ENCODE measurements around the gene EPC2. TPM values are rescaled to one million over a fixed set of nuclear protein-coding genes. Genes with fewer than 3 reads are reported as not detected.
A peak's percentile ranks its signal among the peaks of the same experiment; 100 is the strongest.
"Not testable (repeated sequence)": the region's sequence is repeated elsewhere in the genome, so short reads cannot be mapped to it uniquely, and the experiment has no call there.

Gene EPC2
- polyA plus RNA-seq, 1 of the 3 experiments (the other 2 are of a cell fraction), result 8.8 TPM

- H3K4me3 ChIP-seq (ENCODE audit: low read depth in 2 of 2, low read length in 1 of 2), result no peak overlapping the region
- ChIA-PET CTCF (no interaction called here), POLR2A (no interaction called here)
- H3K27me3 ChIP-seq (ENCODE audit: insufficient read depth), result no peaks in the 10 kb centered on the region
- no peak overlapping the region for H3K4me2 ChIP-seq
- H3K4me1 ChIP-seq (ENCODE audit: control insufficient read depth in 1 of 2, insufficient read depth in 2 of 2, low read depth in 1 of 2, low read length in 1 of 2), result peaks cover 0 to 6% of the 10 kb centered on the region in 2 experiments; a peak in 2 of 4 replicates
- no peak overlapping the region for H2AFZ ChIP-seq (ENCODE audit: low read depth)
- H3K9ac ChIP-seq, result no peak overlapping the region
- H3K36me3 ChIP-seq (replicated peaks in 1 of 2; ENCODE audit: control insufficient read depth in 1 of 2, insufficient read depth in 2 of 2, low read length in 1 of 2), result no peaks in the 10 kb centered on the region
- no peaks in the 10 kb centered on the region for H3K9me2 ChIP-seq
- WGBS (ENCODE audit: low lambda C conversion rate), result 85% methylated on average over 4 of the region's 4 CpGs
- H3K79me2 ChIP-seq (ENCODE audit: insufficient read depth), result peaks cover 100% of the 10 kb centered on the region
- no peak for DNase-seq
- H3K9me3 ChIP-seq, result no peaks in the 10 kb centered on the region
- peaks cover 81% of the 10 kb centered on the region for H4K20me1 ChIP-seq (ENCODE audit: insufficient read depth)
- TF ChIP-seq ELF1 (IDR thresholded peaks at IDR 0.05), result no peak
- H3F3A ChIP-seq (replicated peaks; ENCODE audit: insufficient read depth), result no peaks in the 10 kb centered on the region
- no peak overlapping the region for H3K27ac ChIP-seq (ENCODE audit: low read depth in 2 of 2, low read length in 1 of 2)
Measured at GRCh38 chr2:148675708-148676107, 31.2 kb downstream of the EPC2 start.

GRCh38 chr2:148678302-148679179 lies 34.0 kb downstream of the EPC2 start:
- DNase-seq; H3K27me3 ChIP-seq (ENCODE audit: insufficient read depth); H3F3A ChIP-seq (replicated peaks; ENCODE audit: insufficient read depth); POLR2A ChIA-PET; H2AFZ ChIP-seq (ENCODE audit: low read depth); H3K36me3 ChIP-seq (replicated peaks in 1 of 2; ENCODE audit: control insufficient read depth in 1 of 2, insufficient read depth in 2 of 2, low read length in 1 of 2); H3K9ac ChIP-seq; H3K27ac ChIP-seq (ENCODE audit: low read depth in 2 of 2, low read length in 1 of 2); H3K4me1 ChIP-seq (ENCODE audit: control insufficient read depth in 1 of 2, insufficient read depth in 2 of 2, low read depth in 1 of 2, low read length in 1 of 2); H3K9me2 ChIP-seq; H3K9me3 ChIP-seq; H3K4me3 ChIP-seq (ENCODE audit: low read depth in 2 of 2, low read length in 1 of 2); H3K4me2 ChIP-seq: not testable (repeated sequence)
- WGBS (ENCODE audit: low lambda C conversion rate), result 97% methylated on average over 15 of the region's 31 CpGs
- peaks cover 85% of the 10 kb centered on the region for H4K20me1 ChIP-seq (ENCODE audit: insufficient read depth)
- CTCF ChIA-PET, result interaction anchor here (0.8 kb wide), 1 partner anchor 14 kb away, joined by 3 read pairs; no protein-coding TSS in a partner anchor
- H3K79me2 ChIP-seq (ENCODE audit: insufficient read depth), result peaks cover 100% of the 10 kb centered on the region

GRCh38 chr2:148680462-148680861 lies 35.9 kb downstream of the EPC2 start:
- H3K27me3 ChIP-seq (ENCODE audit: insufficient read depth), result no peaks in the 10 kb centered on the region
- H3K4me2 ChIP-seq, result no peak overlapping the region
- H4K20me1 ChIP-seq (ENCODE audit: insufficient read depth), result peaks cover 83% of the 10 kb centered on the region
- no peak overlapping the region for H3K4me3 ChIP-seq (ENCODE audit: low read depth in 2 of 2, low read length in 1 of 2)
- WGBS (ENCODE audit: low lambda C conversion rate), result 90% methylated on average over 3 of the region's 3 CpGs
- no peak overlapping the region for H3K9ac ChIP-seq
- H3K36me3 ChIP-seq (replicated peaks in 1 of 2; ENCODE audit: control insufficient read depth in 1 of 2, insufficient read depth in 2 of 2, low read length in 1 of 2), result no peaks in the 10 kb centered on the region
- no peak overlapping the region for H2AFZ ChIP-seq (ENCODE audit: low read depth)
- TF ChIP-seq MEF2A (IDR thresholded peaks at IDR 0.05; ENCODE audit: borderline replicate concordance, low read depth), result no peak
- peak; percentile 31; the same call in 1 of the 2 replicates for TF ChIP-seq PBX3 (IDR thresholded peaks at IDR 0.05)
- TF ChIP-seq FOXM1 (IDR thresholded peaks at IDR 0.05; ENCODE audit: low read depth), result no peak
- no peak for TF ChIP-seq RCOR1 (IDR thresholded peaks at IDR 0.05; ENCODE audit: low read length)
- TF ChIP-seq RFX5 (IDR thresholded peaks at IDR 0.05; ENCODE audit: low read length), result no peak
- TF ChIP-seq FOSL2 (IDR thresholded peaks at IDR 0.05; ENCODE audit: borderline replicate concordance, low read depth), result peak; percentile 35; the same call in 1 of the 2 replicates
- no peak for TF ChIP-seq JUND (IDR thresholded peaks at IDR 0.05)
- TF ChIP-seq SMC3 (IDR thresholded peaks at IDR 0.05; ENCODE audit: low read depth, low read length), result no peak
- ChIA-PET CTCF (interaction anchor here (0.6 to 1.0 kb wide), 2 partner anchors 11 to 242 kb away, joined by 3 read pairs; no protein-coding TSS in a partner anchor), POLR2A (no interaction called here)
- H3K9me2 ChIP-seq, result no peaks in the 10 kb centered on the region
- no peaks in the 10 kb centered on the region; a peak in 1 of 4 replicates for H3K4me1 ChIP-seq (ENCODE audit: control insufficient read depth in 1 of 2, insufficient read depth in 2 of 2, low read depth in 1 of 2, low read length in 1 of 2)
- DNase-seq, result no peak
- no peak overlapping the region for H3K27ac ChIP-seq (ENCODE audit: low read depth in 2 of 2, low read length in 1 of 2)
- H3K9me3 ChIP-seq, result no peaks in the 10 kb centered on the region
- H3K79me2 ChIP-seq (ENCODE audit: insufficient read depth), result peaks cover 100% of the 10 kb centered on the region
- no peaks in the 10 kb centered on the region for H3F3A ChIP-seq (replicated peaks; ENCODE audit: insufficient read depth)
